CD14-positive monocyte (primary cell): ENCODE results near the gene ALAD. TPM values are rescaled to one million over a fixed set of nuclear protein-coding genes. Genes with fewer than 3 reads are reported as not detected.

ENCODE experiments used
- DNase-seq, 3 donors: peaks; one replicate each; pipeline ENCODE4 v3.0.0-alpha.2; 2011 to 2022
- H2AFZ ChIP-seq: 2 replicates; pipeline ENCODE4 v1.6.0; 2012; ENCODE audit warnings: mild to moderate bottlenecking, low read depth, low read length, inconsistent platforms; ENCODE audit not compliant: insufficient read depth, poor library complexity, severe bottlenecking
- H3K27ac ChIP-seq, 2 donors: 1 replicate in 1 of 2; 2 replicates in 1 of 2; pipeline ENCODE4 v1.5.1; 2012 to 2013; ENCODE audit warnings: low read length in 2 of 2, control low read depth in 1 of 2, inconsistent platforms in 1 of 2, low read depth in 1 of 2, mild to moderate bottlenecking in 1 of 2
- H3K27me3 ChIP-seq, 2 donors: one replicate each; pipeline versions ENCODE4 v1.6.0 to v1.6.1; 2011 to 2013; ENCODE audit warnings: low read length in 2 of 2; ENCODE audit not compliant: control insufficient read depth in 2 of 2, insufficient read depth in 2 of 2
- H3K36me3 ChIP-seq, 2 donors: replicated peaks in 1 of 2; 1 replicate in 1 of 2; 2 replicates in 1 of 2; pipeline versions ENCODE4 v1.5.1 to v1.6.1; 2012 to 2013; ENCODE audit warnings: low read length in 2 of 2, control low read depth in 1 of 2, inconsistent platforms in 1 of 2, mild to moderate bottlenecking in 1 of 2; ENCODE audit not compliant: insufficient read depth in 2 of 2, control insufficient read depth in 1 of 2
- H3K4me1 ChIP-seq, 2 donors: 1 replicate in 1 of 2; 2 replicates in 1 of 2; pipeline versions ENCODE4 v1.5.1 to v1.6.1; 2012 to 2013; ENCODE audit warnings: low read length in 2 of 2, control low read depth in 1 of 2, inconsistent platforms in 1 of 2, mild to moderate bottlenecking in 1 of 2, moderate library complexity in 1 of 2; ENCODE audit not compliant: insufficient read depth in 2 of 2, control insufficient read depth in 1 of 2
- H3K4me2 ChIP-seq: replicated peaks from 2 replicates; pipeline ENCODE3; 2012; ENCODE audit warnings: low read length, moderate library complexity, mild to moderate bottlenecking; ENCODE audit not compliant: poor library complexity, severe bottlenecking; ENCODE audit errors: extremely low read depth
- H3K4me3 ChIP-seq, 3 experiments: fragments of 200-600 bp in 1 of 3; sonication (generic) in 1 of 3; replicated peaks in 1 of 3; 1 replicate in 2 of 3; 2 replicates in 1 of 3; pipeline ENCODE4 v1.5.1; 2011 to 2013; ENCODE audit warnings: low read length in 3 of 3, mild to moderate bottlenecking in 3 of 3, control low read depth in 2 of 3, low read depth in 2 of 3, inconsistent platforms in 1 of 3, moderate library complexity in 1 of 3
- H3K79me2 ChIP-seq: 2 replicates; pipeline ENCODE4 v1.6.0; 2012; ENCODE audit warnings: mild to moderate bottlenecking, control low read depth, inconsistent platforms, low read length, moderate library complexity; ENCODE audit not compliant: insufficient read depth
- H3K9ac ChIP-seq: 2 replicates; pipeline ENCODE4 v1.6.0; 2017; ENCODE audit warnings: low read length, mild to moderate bottlenecking; ENCODE audit not compliant: insufficient read depth, poor library complexity, severe bottlenecking
- H3K9me3 ChIP-seq, 2 donors: replicated peaks in 1 of 2; 1 replicate in 1 of 2; 2 replicates in 1 of 2; pipeline versions ENCODE4 v1.5.1 to v1.6.1; 2012 to 2013; ENCODE audit warnings: low read length in 2 of 2, control low read depth in 1 of 2; ENCODE audit not compliant: control insufficient read depth in 1 of 2, insufficient read depth in 1 of 2
- H4K20me1 ChIP-seq: 2 replicates; pipeline ENCODE4 v1.6.0; 2012; ENCODE audit warnings: mild to moderate bottlenecking, low read length, control low read depth, moderate library complexity; ENCODE audit not compliant: insufficient read depth
- H3K27ac Mint-ChIP-seq, 7 donors: one replicate each; pipeline ENCODE4 v1.8.0; 2020; ENCODE audit warnings: mild to moderate bottlenecking in 7 of 7, mixed read lengths in 7 of 7, moderate library complexity in 6 of 7, inconsistent platforms in 2 of 7
- H3K27me3 Mint-ChIP-seq, 3 donors: one replicate each; pipeline ENCODE4 v1.8.0; 2021 to 2022; ENCODE audit warnings: low read depth in 3 of 3, mild to moderate bottlenecking in 3 of 3, mixed read lengths in 3 of 3, moderate library complexity in 3 of 3, inconsistent platforms in 1 of 3
- H3K36me3 Mint-ChIP-seq, 2 donors: one replicate each; pipeline ENCODE4 v1.8.0; 2020; ENCODE audit warnings: mixed read lengths in 2 of 2, inconsistent platforms in 1 of 2, mild to moderate bottlenecking in 1 of 2
- H3K4me1 Mint-ChIP-seq: one replicate; pipeline ENCODE4 v1.8.0; 2020; ENCODE audit warnings: mild to moderate bottlenecking, mixed read lengths
- H3K4me3 Mint-ChIP-seq, 2 donors: one replicate each; pipeline ENCODE4 v1.8.0; 2020; ENCODE audit warnings: mild to moderate bottlenecking in 2 of 2, mixed read lengths in 2 of 2, moderate library complexity in 1 of 2
- H3K9me3 Mint-ChIP-seq, 7 donors: one replicate each; pipeline ENCODE4 v1.8.0; 2020 to 2022; ENCODE audit warnings: mixed read lengths in 7 of 7, mild to moderate bottlenecking in 6 of 7, moderate library complexity in 6 of 7, inconsistent platforms in 2 of 7
- CTCF ChIP-seq: fragments of 200-600 bp; IDR thresholded peaks from one replicate; pipeline ENCODE4 v1.8.0; 2022; ENCODE audit warnings: antibody characterized with exemption, mild to moderate bottlenecking
- WGBS: methylation state at CpG from one replicate; pipeline ENCODE4 v1.1.5; 2013; ENCODE audit warnings: missing lambda C conversion rate; ENCODE audit not compliant: insufficient coverage; 5-methylcytosine and 5-hydroxymethylcytosine counted together
- intact Hi-C, 2 donors: fragments of 100-400 bp; cut with micrococcal nuclease; formaldehyde crosslinking; loops; one replicate each; pipeline versions ENCODE4 v1.15.0 to v1.15.1; 2023
- polyA plus RNA-seq, 3 donors: library from polyadenylated mRNA; depleted of rRNA in 1 of 3; unstranded in 2 of 3; stranded (reverse) in 1 of 3; fragments of 300-500 nt in 2 of 3; fragments of >200 nt in 1 of 3; fragmentation: Illumina TruSeq in 2 of 3; gene quantifications; 1 replicate in 2 of 3; 2 replicates in 1 of 3; pipeline ENCODE4 v1.2.3, GENCODE V29; 2012 to 2021

ALAD gene
- polyA plus RNA-seq, 3 donors, result 17.1 to 24.6 (median 20.9) TPM

DNA sequence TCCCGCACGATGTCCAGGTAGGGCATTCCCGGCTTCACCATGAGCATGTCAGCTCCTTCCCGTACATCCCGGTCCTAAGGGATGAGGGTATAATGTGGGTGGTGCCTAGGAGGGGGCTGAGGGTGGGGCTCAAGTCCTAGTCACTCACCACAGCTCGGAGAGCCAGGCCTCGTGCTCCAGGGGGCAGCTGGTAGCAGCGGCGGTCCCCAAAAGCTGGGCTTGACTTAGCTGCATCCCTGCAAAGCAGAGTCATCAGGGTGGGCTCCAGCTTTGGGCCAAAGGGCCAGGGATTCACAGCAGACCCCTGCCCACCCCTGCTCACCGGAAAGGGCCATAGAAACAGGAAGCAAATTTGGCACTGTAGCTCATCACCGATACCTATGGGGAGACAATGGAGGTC lies 11.6 kb downstream of the ALAD start:
- Mint-ChIP-seq H3K4me3 (no peak overlapping the region), H3K4me1 (peaks cover 23% of the 10 kb centered on the region), H3K9me3 (peaks cover 0 to 5% (median 0%) of the 10 kb centered on the region in 7 donors), H3K27ac (no peak overlapping the region), H3K27me3 (peaks cover 0 to 5% (median 0%) of the 10 kb centered on the region in 3 donors), H3K36me3 (peaks cover 76 to 91% of the 10 kb centered on the region in 2 donors)
- H3K4me3 ChIP-seq, result no peak overlapping the region
- intact Hi-C loops, result no loop called here
- H3K27ac ChIP-seq, result no peak overlapping the region
- H2AFZ ChIP-seq, result no peak overlapping the region
- H3K36me3 ChIP-seq, result peaks cover 56 to 71% of the 10 kb centered on the region in 2 donors
- H3K4me2 ChIP-seq, result no peak overlapping the region
- H3K9me3 ChIP-seq, result no peaks in the 10 kb centered on the region
- H3K9ac ChIP-seq, result no peak overlapping the region
- H4K20me1 ChIP-seq, result no peaks in the 10 kb centered on the region
- no peaks in the 10 kb centered on the region for H3K79me2 ChIP-seq
- no peak for TF ChIP-seq CTCF
- H3K27me3 ChIP-seq, result no peaks in the 10 kb centered on the region
- 98% methylated on average over 11 of the region's 11 CpGs for WGBS
- no peak for DNase-seq
- peaks cover 11 to 27% of the 10 kb centered on the region in 2 donors for H3K4me1 ChIP-seq

DNA sequence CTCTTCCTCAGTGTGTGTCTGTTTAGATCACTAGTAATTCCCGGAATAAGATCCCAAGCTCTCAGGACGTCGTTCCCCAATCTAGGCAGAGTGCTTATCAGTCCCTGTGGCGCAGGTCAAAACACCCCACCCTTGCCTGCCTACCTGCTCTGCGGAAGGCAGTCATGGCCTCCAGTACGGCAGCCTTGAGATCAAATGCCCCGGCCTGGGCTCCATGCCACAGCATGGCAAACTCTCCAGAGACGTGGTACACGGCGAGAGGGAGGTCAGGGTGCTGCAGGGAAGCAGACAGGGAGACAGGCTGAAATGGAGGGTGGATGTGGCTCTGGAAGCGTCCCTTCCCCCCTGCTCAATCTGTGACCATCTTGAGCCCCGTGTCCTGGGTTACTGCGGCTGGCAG lies 12.3 kb downstream of the ALAD start:
- Histone ChIP-seq H3K4me1 (peaks cover 11 to 30% of the 10 kb centered on the region in 2 donors), H3K27me3 (no peaks in the 10 kb centered on the region), H3K27ac (no peak overlapping the region), H3K9ac (no peak overlapping the region), H3K4me2 (no peak overlapping the region), H3K4me3 (no peak overlapping the region), H2AFZ (no peak overlapping the region), H3K9me3 (no peaks in the 10 kb centered on the region), H4K20me1 (no peaks in the 10 kb centered on the region), H3K36me3 (peaks cover 54 to 70% of the 10 kb centered on the region in 2 donors), H3K79me2 (no peaks in the 10 kb centered on the region)
- Mint-ChIP-seq H3K9me3 (peaks cover 0 to 5% (median 0%) of the 10 kb centered on the region in 7 donors), H3K4me1 (peaks cover 24% of the 10 kb centered on the region), H3K4me3 (no peak overlapping the region), H3K27ac (peak overlapping the region in 2 of 7 donors; percentile 31 to 70), H3K27me3 (peaks cover 0 to 5% (median 0%) of the 10 kb centered on the region in 3 donors), H3K36me3 (peaks cover 75 to 89% of the 10 kb centered on the region in 2 donors)
- DNase-seq, result no peak
- intact Hi-C loops, result no loop called here
- WGBS, result 100% methylated on average over 6 of the region's 13 CpGs
- TF ChIP-seq CTCF, result no peak
